HG03565 (cell line): Measurements from ENCODE around the gene LYVE1.
A peak's percentile ranks its signal among the peaks of the same experiment; 100 is the strongest.

Experiments
- ATAC-seq: cut with Tn5 transposase; IDR thresholded peaks from one replicate; pipeline ENCODE4 v1.9.1; 2021; ENCODE audit warnings: mild to moderate bottlenecking, moderate library complexity; ENCODE audit not compliant: unreplicated experiment

LYVE1 gene

GRCh38 chr11:10526974-10527918 lies 41.2 kb downstream of the LYVE1 start:
- ATAC-seq, result peak; percentile 76

- no peak for ATAC-seq
Observed at GRCh38 chr11:10524471-10524870, 44.0 kb downstream of the LYVE1 start.

- ATAC-seq, result no peak
Observed at GRCh38 chr11:10522921-10523320, 45.5 kb downstream of the LYVE1 start.

- no peak for ATAC-seq
Observed at GRCh38 chr11:10522276-10522675, 46.2 kb downstream of the LYVE1 start.

GRCh38 chr11:10520562-10520961 lies 47.9 kb downstream of the LYVE1 start:
- ATAC-seq, result no peak

GRCh38 chr11:10519630-10520029 lies 48.8 kb downstream of the LYVE1 start:
- no peak for ATAC-seq

- no peak for ATAC-seq
Observed at GRCh38 chr11:10518891-10519290, 49.6 kb downstream of the LYVE1 start.

- ATAC-seq, result no peak
Observed at GRCh38 chr11:10518123-10518522, 50.3 kb downstream of the LYVE1 start.

- ATAC-seq, result no peak
Observed at GRCh38 chr11:10515418-10515817, 53.0 kb downstream of the LYVE1 start.

GRCh38 chr11:10514709-10515108 lies 53.8 kb downstream of the LYVE1 start:
- no peak for ATAC-seq

- ATAC-seq, result no peak
Observed at GRCh38 chr11:10514202-10514601, 54.3 kb downstream of the LYVE1 start.

- ATAC-seq, result no peak
Observed at GRCh38 chr11:10511181-10511621, 57.3 kb downstream of the LYVE1 start.
